Activated CD8-positive, alpha-beta memory T cell treated with anti-CD3 and anti-CD28 coated beads, Interleukin-2, amount 50 U/mL, for 4 hours (primary cell): ENCODE measurements around the gene NDUFAF2.
"Not testable (repeated sequence)": the region's sequence is repeated elsewhere in the genome, so short reads cannot be mapped to it uniquely, and the experiment has no call there.

Experiments
- DNase-seq: peaks from one replicate; pipeline ENCODE4 v3.0.0-alpha.2; 2020

The NDUFAF2 gene

DNA sequence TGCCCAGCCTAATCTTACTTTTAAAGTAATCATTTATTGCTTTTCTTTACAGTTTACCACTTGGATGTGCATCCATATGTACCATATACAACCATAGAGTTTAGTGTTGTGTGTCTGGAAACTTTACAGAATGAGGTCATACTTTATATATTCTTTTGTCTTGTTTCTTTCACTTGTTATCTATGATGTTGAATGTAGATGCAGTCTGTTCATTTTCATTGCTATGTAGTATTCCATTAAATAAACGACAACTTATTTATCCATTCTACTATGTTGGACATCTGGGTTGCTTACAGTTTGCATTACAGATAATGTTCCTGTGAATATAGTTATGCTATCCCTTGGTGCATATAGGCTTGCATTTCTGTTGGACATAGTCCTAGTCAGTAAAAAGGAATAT is 238.5 kb downstream of the NDUFAF2 start:
- DNase-seq: no peak

DNA sequence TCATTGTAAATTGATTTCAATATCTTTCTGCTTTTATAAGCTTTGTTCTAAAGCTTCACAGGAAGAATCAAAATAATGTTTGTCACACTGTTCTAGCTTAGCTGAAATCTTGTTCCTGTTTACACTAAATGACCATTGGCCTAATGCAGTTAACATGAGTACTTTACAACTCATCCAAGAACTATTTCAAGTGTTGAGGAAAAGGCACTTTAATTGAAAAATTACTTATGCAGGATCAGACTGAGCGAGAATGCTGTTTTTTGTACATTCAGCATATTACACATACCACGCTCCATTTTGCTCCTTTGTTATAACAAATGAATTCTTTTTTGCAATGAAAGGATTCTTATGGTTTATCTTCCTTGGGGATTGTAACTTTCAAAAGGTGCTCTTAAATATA is 239.7 kb downstream of the NDUFAF2 start:
- no peak for DNase-seq

DNA sequence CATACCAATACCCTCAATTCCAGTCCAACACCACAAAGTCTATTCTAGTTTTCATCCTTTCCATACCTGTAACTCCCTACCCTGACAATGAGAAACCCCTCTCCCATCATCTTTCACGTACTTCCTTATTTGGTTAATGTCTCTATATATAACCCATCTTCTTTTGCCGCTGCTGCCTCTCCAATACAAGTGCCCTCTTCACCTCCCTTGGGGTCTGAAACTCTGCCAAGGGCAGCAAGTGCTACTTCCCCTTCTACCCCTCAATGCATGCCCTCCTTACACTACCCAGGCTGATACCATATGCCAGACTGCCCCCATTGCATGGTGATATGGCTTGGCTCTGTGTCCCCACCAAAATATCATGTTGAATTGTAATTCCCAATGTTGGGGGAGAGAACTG is 241.6 kb downstream of the NDUFAF2 start:
- no peak for DNase-seq

DNA sequence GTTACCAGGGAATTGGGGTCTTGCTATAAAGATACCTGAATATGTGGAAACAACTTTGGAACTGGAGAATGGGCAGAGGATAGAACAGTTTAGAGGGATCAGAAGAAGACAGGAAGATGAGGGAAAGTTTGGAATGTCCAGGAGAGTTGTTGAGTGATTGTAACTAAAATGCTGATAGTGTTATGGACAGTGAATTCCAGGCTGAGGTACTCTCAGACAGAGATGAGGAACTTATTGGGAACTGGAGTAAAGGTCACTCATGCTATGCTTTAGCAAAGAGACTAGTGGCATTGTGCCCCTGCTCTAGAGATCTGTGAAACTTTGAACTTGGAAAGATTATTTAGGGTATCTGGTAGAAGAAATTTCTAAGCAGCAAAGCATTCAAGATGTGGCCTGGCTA is 242.3 kb downstream of the NDUFAF2 start:
- not testable (repeated sequence) for DNase-seq

DNA sequence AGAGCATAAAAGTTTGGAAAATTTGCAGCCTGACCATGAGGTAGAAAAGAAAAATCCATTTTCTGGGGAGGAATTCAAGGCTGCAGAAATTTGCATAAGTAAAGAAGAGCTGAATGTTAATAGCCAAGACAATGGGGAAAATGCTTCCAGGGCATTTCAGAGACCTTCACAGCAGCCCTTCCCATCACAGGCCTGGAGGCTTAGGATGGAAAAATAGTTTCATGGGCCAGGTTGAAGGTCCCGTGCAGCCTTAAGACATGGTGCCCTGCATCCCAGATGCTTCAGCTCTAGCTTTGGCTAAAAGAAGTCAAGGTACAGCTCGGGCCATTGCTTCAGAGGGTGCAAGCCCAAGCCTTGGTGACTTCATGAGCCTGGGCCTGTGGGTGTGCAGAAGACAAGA is 242.8 kb downstream of the NDUFAF2 start:
- not testable (repeated sequence) for DNase-seq

DNA sequence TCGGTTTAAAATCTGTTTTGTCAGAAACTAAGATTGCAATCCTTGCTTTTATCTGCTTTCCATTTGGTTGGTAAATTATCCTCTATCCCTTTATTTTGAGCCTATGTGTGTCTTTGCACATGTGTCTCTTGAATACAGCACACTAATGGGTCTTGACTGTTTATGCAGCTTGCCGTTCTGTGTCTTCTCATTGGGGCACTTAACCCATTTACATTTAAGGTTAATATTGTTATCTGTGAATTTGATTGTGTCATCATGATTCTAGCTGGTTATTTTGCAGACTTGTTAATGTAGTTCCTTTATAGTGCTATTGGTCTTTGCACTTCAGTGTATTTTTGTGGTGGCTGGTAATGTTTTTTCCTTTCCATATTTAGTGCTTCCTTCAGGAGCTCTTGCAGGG is 253.6 kb downstream of the NDUFAF2 start:
- DNase-seq: no peak

DNA sequence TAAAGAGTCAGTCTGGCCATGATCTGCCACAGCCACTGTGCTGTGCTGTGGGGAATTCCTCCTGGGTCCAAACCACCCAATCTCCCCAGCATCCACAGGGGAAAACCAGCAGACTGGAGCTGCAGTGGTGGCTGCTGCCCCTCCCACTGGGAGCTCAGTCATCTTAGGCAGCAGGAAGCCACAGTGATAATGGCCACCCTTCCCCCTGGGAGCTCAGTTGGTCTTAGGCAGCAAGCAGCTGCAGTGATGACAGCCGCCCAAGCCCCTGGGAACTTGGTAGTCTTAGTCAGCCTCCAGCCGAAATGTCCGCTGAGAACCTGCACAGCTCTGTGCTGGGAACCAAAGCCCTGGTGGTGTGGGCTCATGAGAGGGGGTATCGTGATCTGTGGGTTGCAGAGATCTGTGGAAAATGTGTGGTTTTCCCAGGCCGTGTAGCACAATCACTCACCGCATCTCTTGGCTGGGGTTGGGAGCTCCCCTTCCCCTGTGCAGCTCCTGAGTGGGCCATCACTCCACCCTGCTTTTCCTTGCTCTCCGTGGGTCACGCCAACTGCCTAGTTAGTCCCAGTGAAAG is 255.7 kb downstream of the NDUFAF2 start:
- DNase-seq: no peak

DNA sequence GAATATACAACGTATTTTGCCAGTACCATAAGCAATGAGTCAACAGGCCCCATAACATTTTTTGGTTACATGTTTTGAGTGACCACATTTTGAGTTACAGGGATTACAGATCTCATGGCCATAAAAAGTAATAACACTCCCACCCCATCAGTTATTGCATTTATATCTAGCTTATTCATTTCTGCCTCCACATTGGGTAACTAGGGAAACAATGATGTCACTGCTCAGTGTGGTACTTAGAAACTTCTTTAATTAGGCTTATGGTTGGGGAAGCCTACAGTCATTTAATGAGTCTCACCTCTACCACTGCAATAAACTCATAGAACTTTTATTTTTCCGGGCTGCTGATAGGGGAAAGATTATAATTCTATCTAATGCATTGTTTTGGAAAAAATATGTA is 257.2 kb downstream of the NDUFAF2 start:
- DNase-seq: no peak
